OCI-LY7 (cell line): Measurements from ENCODE around the gene IPO13. TPM values are rescaled to one million over a fixed set of nuclear protein-coding genes. Genes with fewer than 3 reads are reported as not detected.

Experiments used
- BruUV-seq: library from RNA; stranded (reverse); fragments of 400-500 nt; replicated peaks from 2 replicates; lab custom pipeline; 2021; lab: Mats Ljungman, UMichigan
- CTCF ChIA-PET: fragments of 300-600 bp; sonication (Branson Sonifier 250); formaldehyde crosslinking; loops from one replicate; lab custom pipeline; 2022; ENCODE audit warnings: antibody characterized with exemption; ENCODE audit not compliant: unreplicated experiment; lab: Charles Lee
- POLR2A ChIA-PET: fragments of 300-600 bp; sonication (Branson Sonifier 250); formaldehyde crosslinking; loops from one replicate; lab custom pipeline; 2022; ENCODE audit warnings: antibody characterized with exemption; lab: Charles Lee
- DNase-seq: peaks from one replicate; pipeline ENCODE4 v3.0.0-alpha.2; 2015; ENCODE audit warnings: low spot score
- H2AFZ ChIP-seq: fragments of 200-600 bp; sonication (generic), shearing (Covaris generic); 2 replicates; pipeline ENCODE4 v1.6.1; 2014; ENCODE audit warnings: mild to moderate bottlenecking, antibody characterized with exemption, low read length, moderate library complexity
- H3K27ac ChIP-seq: fragments of 200-600 bp; sonication (generic); 2 replicates; pipeline ENCODE4 v1.5.1; 2014; ENCODE audit warnings: mixed run types, low read depth, mild to moderate bottlenecking, moderate library complexity, low read length, inconsistent platforms; ENCODE audit not compliant: poor library complexity, severe bottlenecking
- H3K36me3 ChIP-seq: fragments of 200-600 bp; sonication (generic); 2 replicates; pipeline ENCODE4 v1.6.1; 2014; ENCODE audit warnings: mild to moderate bottlenecking, antibody characterized with exemption, low read length, moderate library complexity, mixed read lengths; ENCODE audit not compliant: insufficient read depth
- H3K4me1 ChIP-seq: fragments of 200-600 bp; sonication (generic); 2 replicates; pipeline ENCODE4 v1.5.1; 2014; ENCODE audit warnings: mild to moderate bottlenecking, low read length; ENCODE audit not compliant: insufficient read depth, poor library complexity, severe bottlenecking
- H3K4me2 ChIP-seq: fragments of 200-600 bp; sonication (generic); 2 replicates; pipeline ENCODE4 v1.6.1; 2014; ENCODE audit warnings: mild to moderate bottlenecking, low read length
- H3K4me3 ChIP-seq: fragments of 200-600 bp; sonication (generic); 2 replicates; pipeline ENCODE4 v1.5.1; 2014; ENCODE audit warnings: mild to moderate bottlenecking, low read depth, low read length; ENCODE audit not compliant: poor library complexity, severe bottlenecking
- H3K79me2 ChIP-seq: fragments of 200-600 bp; sonication (generic); 2 replicates; pipeline ENCODE4 v1.6.1; 2016; ENCODE audit warnings: low read depth, mild to moderate bottlenecking, low read length, moderate library complexity, mixed read lengths; ENCODE audit not compliant: insufficient read depth
- H3K9me2 ChIP-seq: fragments of 200-600 bp; sonication (generic); 2 replicates; pipeline ENCODE4 v1.6.1; 2016; ENCODE audit warnings: mild to moderate bottlenecking, low read length, mixed read lengths; ENCODE audit not compliant: insufficient read depth
- H3K9me3 ChIP-seq: fragments of 200-600 bp; sonication (generic); 2 replicates; pipeline ENCODE4 v1.6.1; 2014; ENCODE audit warnings: mild to moderate bottlenecking, mixed run types, low read length, mixed read lengths
- H4K20me1 ChIP-seq: fragments of 200-600 bp; sonication (generic); 2 replicates; pipeline ENCODE4 v1.6.1; 2014; ENCODE audit warnings: mild to moderate bottlenecking, antibody characterized with exemption, low read length, moderate library complexity, mixed read lengths; ENCODE audit not compliant: insufficient read depth
- CTCF ChIP-seq: fragments of 200-600 bp; sonication (generic); conservative IDR thresholded peaks from 2 replicates; pipeline ENCODE4 v1.5.1; 2014; ENCODE audit warnings: mild to moderate bottlenecking, antibody characterized with exemption, low read length, moderate library complexity, mixed read lengths
- EZH2phosphoT487 ChIP-seq: fragments of 200-600 bp; sonication (generic); IDR thresholded peaks from 2 replicates; pipeline ENCODE4 v1.6.1; 2018; ENCODE audit warnings: low read depth, borderline replicate concordance, mild to moderate bottlenecking, mixed run types, antibody characterized with exemption, low read length, moderate library complexity, mixed read lengths
- intact Hi-C: fragments of 100-400 bp; cut with micrococcal nuclease; formaldehyde crosslinking; loops from one replicate; pipeline ENCODE4 v1.10.0; 2022; ENCODE audit not compliant: unreplicated experiment
- total RNA-seq, 2 experiments: library from RNA; depleted of rRNA in 1 of 2; stranded (reverse); fragments of >200 nt in 1 of 2; shearing (Covaris generic) in 1 of 2; gene quantifications; 2 replicates each; pipeline ENCODE4 v1.2.3, GENCODE V29; 2014 to 2022

The IPO13 gene
- total RNA-seq, 2 experiments from 2014 or later: 17.8 to 24.1 TPM

GRCh38 chr1:43969416-43969745 lies 22.6 kb downstream of the IPO13 start:
- Histone ChIP-seq H3K9me2 (no peaks in the 10 kb centered on the region), H3K79me2 (peaks cover 10% of the 10 kb centered on the region; the same call in 1 of the 2 replicates), H3K4me3 (peak overlapping the region; percentile 89), H3K9me3 (no peaks in the 10 kb centered on the region), H3K27ac (no peak overlapping the region), H3K4me1 (peaks cover 14% of the 10 kb centered on the region), H4K20me1 (no peaks in the 10 kb centered on the region), H2AFZ (no peak overlapping the region), H3K36me3 (peaks cover 27% of the 10 kb centered on the region), H3K4me2 (peak overlapping the region; percentile 55; the same call in 1 of the 2 replicates)
- POLR2A ChIA-PET: interaction anchor here (0.6 kb wide), 1 partner anchor 1744 kb away, joined by 3 read pairs; no protein-coding TSS in a partner anchor
- CTCF ChIA-PET: no interaction called here
- TF ChIP-seq CTCF: no peak
- no peak for TF ChIP-seq EZH2phosphoT487
- intact Hi-C loops: no loop called here
- no TSS peak for BruUV-seq
- no peak for DNase-seq

DNA sequence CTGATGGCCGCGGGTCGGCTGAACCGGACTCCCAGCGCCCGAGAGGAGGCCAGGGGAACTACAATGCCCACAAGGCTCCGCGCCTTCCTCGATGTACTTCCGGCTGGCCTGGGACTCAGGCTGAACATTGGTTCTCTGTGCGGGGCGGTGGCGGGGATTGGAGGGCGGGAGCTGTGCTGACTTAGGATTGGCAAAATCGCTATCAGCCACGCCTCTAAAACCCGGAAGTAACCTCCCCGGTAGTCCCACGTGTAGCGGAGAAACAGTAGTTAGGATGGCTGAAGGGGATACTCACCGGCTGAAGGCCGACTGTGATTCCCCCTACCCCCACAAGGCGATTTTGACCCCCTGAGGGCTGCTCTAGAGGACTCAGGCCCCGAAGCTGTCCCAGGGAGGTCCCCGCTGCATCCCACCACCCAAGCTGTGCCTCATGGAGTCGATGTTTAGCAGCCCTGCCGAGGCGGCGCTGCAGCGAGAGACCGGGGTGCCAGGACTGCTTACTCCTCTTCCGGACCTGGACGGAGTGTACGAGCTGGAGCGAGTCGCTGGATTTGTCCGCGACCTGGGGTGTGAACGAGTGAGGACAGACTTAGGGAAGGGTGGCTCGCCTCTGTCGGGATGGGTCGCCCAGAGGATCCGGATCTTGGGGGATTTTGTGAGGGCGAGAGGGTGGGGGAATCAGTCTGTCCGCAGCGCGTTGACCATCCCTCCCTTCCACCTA lies 23.2 kb downstream of the IPO13 start, which contains the start of gene DPH2:
DPH2 (plus strand) TSS at position 265 of the 721 bp plus-strand sequence; CDS start at position 431, 166 bp downstream.
- H3K4me3 ChIP-seq: peak within 1 kb of the TSS; percentile 89
- H3K9me2 ChIP-seq: no peaks in the 10 kb centered on the region
- ChIA-PET POLR2A (interaction anchor here (0.6 to 1.1 kb wide), 5 partner anchors 18 to 1744 kb away, joined by 3 to 4 read pairs (median 3); no protein-coding TSS in a partner anchor), CTCF (interaction anchor here (0.6 to 1.0 kb wide), 2 partner anchors 78 to 1026 kb away, joined by 3 read pairs; no protein-coding TSS in a partner anchor)
- TSS peak; percentile 72 for BruUV-seq
- peaks cover 16% of the 10 kb centered on the region for H3K4me1 ChIP-seq
- H3K9me3 ChIP-seq: no peaks in the 10 kb centered on the region
- no peak within 1 kb of the TSS for H3K27ac ChIP-seq
- H2AFZ ChIP-seq: peak within 1 kb of the TSS; percentile 67
- intact Hi-C loops: no loop called here
- peaks cover 27% of the 10 kb centered on the region for H3K36me3 ChIP-seq
- peak; percentile 97 for DNase-seq
- H4K20me1 ChIP-seq: no peaks in the 10 kb centered on the region
- H3K4me2 ChIP-seq: peak within 1 kb of the TSS; percentile 98
- H3K79me2 ChIP-seq: peaks cover 10% of the 10 kb centered on the region; the same call in 1 of the 2 replicates
- TF ChIP-seq CTCF (peak; percentile 34), EZH2phosphoT487 (no peak)
